ENCODE data around the gene LGI4. TPM values are rescaled to one million over a fixed set of nuclear protein-coding genes. Genes with fewer than 3 reads are reported as not detected.
"Not testable (repeated sequence)": the region's sequence is repeated elsewhere in the genome, so short reads cannot be mapped to it uniquely, and the experiment has no call there.

Gene LGI4
- total and polyA plus RNA-seq, 2 donors from 2014 or later, result 5.1 to 7.5 TPM

GRCh38 chr19:35155441-35155840 lies 20.6 kb upstream of the LGI4 start:
- no peak for FAIRE-seq
- H3K27ac ChIP-seq (ENCODE audit: low read depth in 2 of 2, low read length in 2 of 2), result no peak overlapping the region
- H3K9ac ChIP-seq (ENCODE audit: low read length in 3 of 3), result no peak overlapping the region
- peak in 1 of 5 donors; percentile 47 for DNase-seq
- TF ChIP-seq CTCF (IDR thresholded peaks at IDR 0.05; ENCODE audit: borderline replicate concordance, extremely low read depth, insufficient read depth), result no peak
- H3K27me3 ChIP-seq (ENCODE audit: control insufficient read depth, insufficient read depth, low read length), result peaks cover 12% of the 10 kb centered on the region
- peak overlapping the region in 1 of 3 donors; percentile 44 for H3K4me3 ChIP-seq (ENCODE audit: low read length in 3 of 3)
- peaks cover 0 to 2% (median 0%) of the 10 kb centered on the region in 3 donors for H3K4me1 ChIP-seq (ENCODE audit: control insufficient read depth in 2 of 3, insufficient read depth in 2 of 3, low read depth in 1 of 3, low read length in 3 of 3)
- H3K36me3 ChIP-seq (ENCODE audit: control insufficient read depth in 2 of 3, insufficient read depth in 3 of 3, low read length in 3 of 3), result no peaks in the 10 kb centered on the region
- H3K9me3 ChIP-seq (ENCODE audit: control insufficient read depth in 2 of 3, insufficient read depth in 1 of 3, low read length in 3 of 3), result no peaks in the 10 kb centered on the region
- intact Hi-C loops (cut with DNase I), result no loop called here

- DNase-seq (peak; percentile 61 to 91 (median 72)), FAIRE-seq (no peak)
- H3K36me3 ChIP-seq (ENCODE audit: control insufficient read depth in 2 of 3, insufficient read depth in 3 of 3, low read length in 3 of 3), result no peaks in the 10 kb centered on the region
- no peak for TF ChIP-seq CTCF (IDR thresholded peaks at IDR 0.05; ENCODE audit: borderline replicate concordance, extremely low read depth, insufficient read depth)
- peak within 1 kb of the TSS; percentile 6 to 48 (median 44) for H3K4me3 ChIP-seq (ENCODE audit: low read length in 3 of 3)
- peaks cover 12% of the 10 kb centered on the region for H3K27me3 ChIP-seq (ENCODE audit: control insufficient read depth, insufficient read depth, low read length)
- H3K9ac ChIP-seq (ENCODE audit: low read length in 3 of 3), result no peak within 1 kb of the TSS
- no peaks in the 10 kb centered on the region for H3K9me3 ChIP-seq (ENCODE audit: control insufficient read depth in 2 of 3, insufficient read depth in 1 of 3, low read length in 3 of 3)
- intact Hi-C loops (cut with DNase I), result no loop called here
- H3K4me1 ChIP-seq (ENCODE audit: control insufficient read depth in 2 of 3, insufficient read depth in 2 of 3, low read depth in 1 of 3, low read length in 3 of 3), result peaks cover 0 to 2% (median 0%) of the 10 kb centered on the region in 3 donors
- H3K27ac ChIP-seq (ENCODE audit: low read depth in 2 of 2, low read length in 2 of 2), result no peak within 1 kb of the TSS
Observed at GRCh38 chr19:35154525-35155406, 19.9 kb upstream of the LGI4 start, which contains the start of gene FXYD5. Gene FXYD5 (plus strand): TSS chr19:35154735. CDS start chr19:35155551, 816 bp downstream.

- Histone ChIP-seq H3K9me3 (ENCODE audit: control insufficient read depth in 2 of 3, insufficient read depth in 1 of 3, low read length in 3 of 3) (no peaks in the 10 kb centered on the region), H3K4me1 (ENCODE audit: control insufficient read depth in 2 of 3, insufficient read depth in 2 of 3, low read depth in 1 of 3, low read length in 3 of 3) (peaks cover 0 to 2% (median 0%) of the 10 kb centered on the region in 3 donors), H3K36me3 (ENCODE audit: control insufficient read depth in 2 of 3, insufficient read depth in 3 of 3, low read length in 3 of 3) (no peaks in the 10 kb centered on the region), H3K9ac (ENCODE audit: low read length in 3 of 3) (no peak overlapping the region), H3K27ac (ENCODE audit: low read depth in 2 of 2, low read length in 2 of 2) (no peak overlapping the region), H3K4me3 (ENCODE audit: low read length in 3 of 3) (peak overlapping the region in 2 of 3 donors; percentile 1 to 44), H3K27me3 (ENCODE audit: control insufficient read depth, insufficient read depth, low read length) (peaks cover 12% of the 10 kb centered on the region)
- TF ChIP-seq CTCF (IDR thresholded peaks at IDR 0.05; ENCODE audit: borderline replicate concordance, extremely low read depth, insufficient read depth), result peak; percentile 35
- FAIRE-seq, result no peak
- peak in 2 of 5 donors; percentile 61 to 84 for DNase-seq
- intact Hi-C loops (cut with DNase I), result no loop called here
Observed at GRCh38 chr19:35153701-35154524, 19.1 kb upstream of the LGI4 start.

- DNase-seq; H3K36me3 ChIP-seq (ENCODE audit: control insufficient read depth in 2 of 3, insufficient read depth in 3 of 3, low read length in 3 of 3); H3K27ac ChIP-seq (ENCODE audit: low read depth in 2 of 2, low read length in 2 of 2); intact Hi-C loops (cut with DNase I); H3K4me3 ChIP-seq (ENCODE audit: low read length in 3 of 3); H3K9me3 ChIP-seq (ENCODE audit: control insufficient read depth in 2 of 3, insufficient read depth in 1 of 3, low read length in 3 of 3); H3K4me1 ChIP-seq (ENCODE audit: control insufficient read depth in 2 of 3, insufficient read depth in 2 of 3, low read depth in 1 of 3, low read length in 3 of 3); FAIRE-seq; H3K9ac ChIP-seq (ENCODE audit: low read length in 3 of 3): not testable (repeated sequence)
- H3K27me3 ChIP-seq (ENCODE audit: control insufficient read depth, insufficient read depth, low read length), result peaks cover 12% of the 10 kb centered on the region
Observed at GRCh38 chr19:35153129-35153522, 18.3 kb upstream of the LGI4 start.

Measured in kidney (tissue), 14 donors.